Measurements from ENCODE around the gene PPM1H.

PPM1H gene

DNA sequence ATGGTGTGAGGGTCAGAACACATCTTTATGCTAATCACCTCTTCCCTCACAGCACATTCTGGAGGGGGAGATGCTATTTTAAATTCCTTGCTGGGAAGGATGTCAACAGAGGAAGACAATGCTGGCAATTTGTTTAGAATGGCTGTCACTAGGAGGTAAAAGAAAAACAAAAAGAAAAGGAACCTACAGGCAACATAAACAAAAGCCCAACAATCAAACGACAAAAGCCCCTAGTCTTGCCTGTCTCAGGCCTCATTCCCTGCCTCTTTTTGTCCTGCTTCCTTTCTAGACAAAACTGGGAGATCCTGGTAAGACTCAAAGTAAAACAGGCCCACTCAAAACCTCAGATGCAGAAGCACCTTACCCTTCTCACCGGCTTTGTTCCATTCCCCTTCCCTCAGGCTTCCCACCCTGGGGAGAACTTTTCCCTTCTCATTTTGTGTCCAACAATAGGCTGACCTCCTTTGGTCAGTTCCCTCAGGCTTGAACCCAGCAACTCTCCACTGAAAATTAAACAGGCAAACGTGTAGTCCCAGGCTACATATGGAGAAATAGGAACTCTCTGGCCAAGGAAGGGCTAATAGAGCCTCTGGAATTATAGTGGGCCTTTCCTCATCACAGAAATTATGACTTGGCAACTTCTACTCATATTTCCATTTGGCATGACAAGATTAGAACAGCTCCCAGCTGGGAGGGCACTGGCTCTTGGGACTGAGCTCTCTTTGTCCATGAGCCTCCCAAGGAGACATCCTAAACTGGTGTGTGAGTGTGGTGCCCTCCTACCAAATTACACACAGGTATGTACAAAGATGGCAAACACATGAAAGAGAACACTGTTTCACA is 275.3 kb downstream of the PPM1H start:
- no peaks in the 10 kb centered on the region for H3K9me3 ChIP-seq (ENCODE audit: low read depth, low read length)
- H3K27ac ChIP-seq: no peak overlapping the region
- H3K4me3 ChIP-seq: no peak overlapping the region
- DNase-seq (ENCODE audit: low read depth, low spot score): no peak
- H3K9ac ChIP-seq (ENCODE audit: insufficient read length): no peak overlapping the region
- no peaks in the 10 kb centered on the region for H3K36me3 ChIP-seq (ENCODE audit: insufficient read depth, low read length)
- TF ChIP-seq POLR2AphosphoS5 (IDR thresholded peaks at IDR 0.05; ENCODE audit: borderline replicate concordance, low read depth, low read length): no peak
- TF ChIP-seq EZH2 (IDR thresholded peaks at IDR 0.05): no peak
- TF ChIP-seq FOXP2 (optimal IDR thresholded peaks at IDR 0.05; ENCODE audit: control extremely low read depth, extremely low read length, insufficient read depth): no peak

DNA sequence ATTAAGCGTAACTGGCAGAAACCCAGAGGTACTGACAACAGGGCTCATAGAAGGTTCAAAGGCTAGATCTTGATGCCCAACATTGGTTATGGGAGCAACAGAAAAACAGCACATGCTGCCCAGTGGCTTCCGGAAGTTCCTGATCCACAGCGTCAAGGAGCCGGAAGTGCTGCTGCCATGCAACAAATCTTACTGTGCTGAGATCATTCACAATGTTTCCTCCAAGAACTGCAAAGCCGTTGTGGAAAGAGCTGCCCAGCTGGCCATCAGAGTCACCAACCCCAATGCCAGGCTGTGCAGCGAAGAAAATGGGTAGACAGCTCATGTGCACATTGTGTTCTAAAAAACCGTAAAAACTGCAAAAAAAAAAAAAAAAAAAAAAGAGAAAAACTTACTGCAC is 276.0 kb downstream of the PPM1H start:
- no peak overlapping the region for H3K9ac ChIP-seq (ENCODE audit: insufficient read length)
- H3K4me3 ChIP-seq: no peak overlapping the region
- TF ChIP-seq POLR2AphosphoS5 (IDR thresholded peaks at IDR 0.05; ENCODE audit: borderline replicate concordance, low read depth, low read length) (no peak), EZH2 (IDR thresholded peaks at IDR 0.05) (no peak), FOXP2 (optimal IDR thresholded peaks at IDR 0.05; ENCODE audit: control extremely low read depth, extremely low read length, insufficient read depth) (no peak)
- no peaks in the 10 kb centered on the region for H3K36me3 ChIP-seq (ENCODE audit: insufficient read depth, low read length)
- DNase-seq (ENCODE audit: low read depth, low spot score): no peak
- no peaks in the 10 kb centered on the region for H3K9me3 ChIP-seq (ENCODE audit: low read depth, low read length)
- H3K27ac ChIP-seq: no peak overlapping the region

DNA sequence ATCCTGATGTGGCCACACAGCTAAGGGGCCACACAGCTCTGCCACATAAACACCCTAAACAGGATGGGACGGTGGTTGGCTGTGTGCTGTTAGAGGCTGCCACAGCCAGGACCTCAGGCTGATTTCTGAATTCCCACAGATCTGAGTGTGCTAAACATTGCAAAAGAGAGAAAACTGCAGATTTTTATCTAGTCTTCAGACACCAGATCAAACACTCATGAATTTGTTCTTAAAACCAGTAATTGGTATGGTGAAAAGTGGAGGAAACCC is 277.7 kb downstream of the PPM1H start:
- no peaks in the 10 kb centered on the region for H3K36me3 ChIP-seq (ENCODE audit: insufficient read depth, low read length)
- no peak for DNase-seq (ENCODE audit: low read depth, low spot score)
- no peak overlapping the region for H3K4me3 ChIP-seq
- no peak overlapping the region for H3K9ac ChIP-seq (ENCODE audit: insufficient read length)
- no peaks in the 10 kb centered on the region for H3K9me3 ChIP-seq (ENCODE audit: low read depth, low read length)
- no peak overlapping the region for H3K27ac ChIP-seq
- TF ChIP-seq FOXP2 (optimal IDR thresholded peaks at IDR 0.05; ENCODE audit: control extremely low read depth, extremely low read length, insufficient read depth) (no peak), EZH2 (IDR thresholded peaks at IDR 0.05) (no peak), POLR2AphosphoS5 (IDR thresholded peaks at IDR 0.05; ENCODE audit: borderline replicate concordance, low read depth, low read length) (no peak)

DNA sequence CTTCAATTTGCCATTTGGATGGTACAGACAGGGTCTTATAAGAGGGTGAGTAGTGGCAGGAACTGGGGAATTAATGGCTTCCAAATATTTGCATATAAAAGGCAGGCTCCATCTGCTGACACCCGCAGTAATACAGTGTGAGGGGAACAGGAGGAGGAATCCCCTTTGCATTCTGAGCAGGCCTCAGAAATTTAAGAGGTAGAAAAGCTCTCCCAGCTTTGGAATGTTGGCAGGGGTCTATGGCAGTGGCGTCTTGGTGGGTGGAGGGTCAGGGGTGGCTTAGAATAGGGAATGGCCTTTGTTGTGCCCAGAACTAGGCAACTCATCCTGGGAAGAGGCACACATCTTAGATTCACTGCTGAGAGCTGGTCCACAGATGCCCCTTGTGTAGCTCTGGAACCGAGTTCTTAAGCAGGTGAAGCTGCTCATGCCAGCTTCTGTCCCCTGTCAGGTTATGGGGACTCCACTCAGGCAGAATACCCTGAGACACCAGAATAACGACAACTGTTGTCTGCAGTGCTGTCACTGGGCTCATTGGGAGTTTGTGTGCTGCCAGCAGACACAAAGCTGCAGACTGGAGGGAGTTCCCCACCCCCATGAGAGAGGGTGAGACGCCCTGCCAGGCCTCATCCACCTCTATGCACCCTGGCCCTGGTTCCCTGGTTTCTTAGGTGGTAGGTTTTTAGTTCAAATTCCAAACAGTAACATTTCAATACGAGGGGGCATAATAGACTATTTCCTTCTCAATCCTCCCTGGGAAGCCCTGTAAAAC is 278.2 kb downstream of the PPM1H start:
- Histone ChIP-seq H3K27ac (no peak overlapping the region), H3K9me3 (ENCODE audit: low read depth, low read length) (no peaks in the 10 kb centered on the region), H3K4me3 (no peak overlapping the region), H3K9ac (ENCODE audit: insufficient read length) (no peak overlapping the region), H3K36me3 (ENCODE audit: insufficient read depth, low read length) (no peaks in the 10 kb centered on the region)
- DNase-seq (ENCODE audit: low read depth, low spot score): no peak
- TF ChIP-seq POLR2AphosphoS5 (IDR thresholded peaks at IDR 0.05; ENCODE audit: borderline replicate concordance, low read depth, low read length): no peak
- no peak for TF ChIP-seq FOXP2 (optimal IDR thresholded peaks at IDR 0.05; ENCODE audit: control extremely low read depth, extremely low read length, insufficient read depth)
- no peak for TF ChIP-seq EZH2 (IDR thresholded peaks at IDR 0.05)

DNA sequence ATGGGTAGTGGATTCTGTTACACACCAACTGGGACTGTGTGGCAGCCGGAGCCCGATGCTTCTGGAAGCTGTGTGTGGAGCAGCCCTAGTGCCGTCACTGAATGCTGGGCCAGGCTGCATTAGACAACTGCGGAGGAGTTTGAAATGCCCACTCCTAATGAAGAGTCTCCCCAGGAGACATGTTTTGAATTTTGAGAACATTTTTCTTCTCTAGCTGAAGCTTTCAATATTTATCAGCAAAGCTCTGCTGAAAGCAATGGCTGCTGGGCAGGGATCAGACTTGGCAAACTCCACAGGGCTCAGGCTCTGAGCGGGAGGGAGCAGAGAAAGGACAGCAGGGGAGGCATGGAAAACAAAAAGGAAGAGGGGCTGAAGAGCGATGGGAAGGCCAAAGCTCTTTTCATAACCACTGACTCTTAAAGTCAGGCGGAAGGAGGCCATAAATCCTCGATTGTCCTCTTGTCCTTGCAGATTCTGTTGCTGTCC is 279.2 kb downstream of the PPM1H start:
- H3K4me3 ChIP-seq: no peak overlapping the region
- no peaks in the 10 kb centered on the region for H3K36me3 ChIP-seq (ENCODE audit: insufficient read depth, low read length)
- H3K27ac ChIP-seq: no peak overlapping the region
- no peak for TF ChIP-seq POLR2AphosphoS5 (IDR thresholded peaks at IDR 0.05; ENCODE audit: borderline replicate concordance, low read depth, low read length)
- no peak for TF ChIP-seq FOXP2 (optimal IDR thresholded peaks at IDR 0.05; ENCODE audit: control extremely low read depth, extremely low read length, insufficient read depth)
- no peak for TF ChIP-seq EZH2 (IDR thresholded peaks at IDR 0.05)
- no peak overlapping the region for H3K9ac ChIP-seq (ENCODE audit: insufficient read length)
- DNase-seq (ENCODE audit: low read depth, low spot score): no peak
- no peaks in the 10 kb centered on the region for H3K9me3 ChIP-seq (ENCODE audit: low read depth, low read length)

DNA sequence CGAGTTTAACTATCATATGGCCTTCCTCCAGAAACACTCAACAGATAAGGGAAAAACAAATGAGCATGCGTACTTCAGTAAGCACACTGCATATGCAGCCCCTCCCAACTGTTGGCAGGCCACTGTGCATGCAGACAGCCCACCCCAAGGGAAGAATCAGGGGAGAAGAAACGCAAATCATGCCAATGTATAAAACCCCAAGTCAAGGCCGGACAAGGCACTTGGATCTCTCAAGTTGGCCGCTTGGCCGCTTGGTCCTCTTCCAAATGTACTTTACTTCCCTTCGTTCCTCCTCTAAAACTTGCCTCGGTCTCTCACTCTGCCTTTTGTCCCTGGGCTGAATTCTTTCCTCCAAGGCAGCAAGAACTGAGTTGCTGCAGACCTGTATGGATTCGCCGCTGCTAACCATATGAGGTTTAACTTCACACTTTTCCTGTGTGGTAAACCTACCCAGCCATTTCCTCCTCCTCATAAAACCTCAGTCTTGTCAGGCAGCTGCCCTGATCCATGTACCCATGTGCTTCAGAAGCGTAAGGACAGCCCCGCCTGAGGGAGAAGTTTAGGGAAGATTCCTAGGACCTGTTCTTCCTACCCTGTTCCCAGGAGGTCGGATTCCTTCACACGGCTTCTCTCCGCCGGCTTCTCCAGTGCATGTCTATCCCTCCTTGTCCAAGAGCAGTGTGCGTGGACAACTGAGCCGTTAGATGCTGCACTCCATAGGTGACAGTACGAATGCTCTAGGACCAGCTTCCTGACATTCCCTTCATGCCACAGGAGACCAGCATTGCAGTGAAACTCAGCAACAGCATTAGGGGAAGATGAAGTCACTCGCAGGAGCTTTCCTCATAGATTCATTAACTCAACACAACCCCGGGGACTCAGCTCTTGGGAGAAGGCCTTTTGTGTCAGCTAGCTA is 280.4 kb downstream of the PPM1H start:
- Histone ChIP-seq H3K27ac (no peak overlapping the region), H3K36me3 (ENCODE audit: insufficient read depth, low read length) (no peaks in the 10 kb centered on the region), H3K9ac (ENCODE audit: insufficient read length) (no peak overlapping the region), H3K4me3 (no peak overlapping the region), H3K9me3 (ENCODE audit: low read depth, low read length) (no peaks in the 10 kb centered on the region)
- no peak for DNase-seq (ENCODE audit: low read depth, low spot score)
- TF ChIP-seq FOXP2 (optimal IDR thresholded peaks at IDR 0.05; ENCODE audit: control extremely low read depth, extremely low read length, insufficient read depth): no peak
- TF ChIP-seq EZH2 (IDR thresholded peaks at IDR 0.05): no peak
- TF ChIP-seq POLR2AphosphoS5 (IDR thresholded peaks at IDR 0.05; ENCODE audit: borderline replicate concordance, low read depth, low read length): no peak

DNA sequence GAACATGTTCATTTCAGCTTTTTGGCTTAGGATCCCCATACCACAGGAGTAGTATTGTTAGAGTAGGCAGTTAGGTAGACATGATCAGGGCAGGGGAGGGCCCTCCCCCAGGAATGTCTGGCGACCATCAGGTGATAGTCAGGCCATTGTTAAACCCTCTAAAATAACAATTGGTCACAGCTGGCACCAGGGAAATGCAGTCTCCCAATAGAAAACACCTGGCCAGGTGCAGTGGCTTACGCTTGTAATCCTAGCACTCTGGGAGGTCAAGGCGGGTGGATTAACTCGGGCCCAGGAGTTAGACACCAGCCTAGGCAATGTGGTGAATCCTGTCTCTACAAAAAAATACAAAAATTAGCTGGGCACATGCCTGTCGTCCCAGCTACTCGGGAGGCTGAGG is 281.2 kb downstream of the PPM1H start:
- H3K4me3 ChIP-seq: no peak overlapping the region
- H3K36me3 ChIP-seq (ENCODE audit: insufficient read depth, low read length): no peaks in the 10 kb centered on the region
- DNase-seq (ENCODE audit: low read depth, low spot score): no peak
- no peak overlapping the region for H3K9ac ChIP-seq (ENCODE audit: insufficient read length)
- no peak overlapping the region for H3K27ac ChIP-seq
- TF ChIP-seq FOXP2 (optimal IDR thresholded peaks at IDR 0.05; ENCODE audit: control extremely low read depth, extremely low read length, insufficient read depth) (no peak), EZH2 (IDR thresholded peaks at IDR 0.05) (no peak), POLR2AphosphoS5 (IDR thresholded peaks at IDR 0.05; ENCODE audit: borderline replicate concordance, low read depth, low read length) (no peak)
- H3K9me3 ChIP-seq (ENCODE audit: low read depth, low read length): no peaks in the 10 kb centered on the region

DNA sequence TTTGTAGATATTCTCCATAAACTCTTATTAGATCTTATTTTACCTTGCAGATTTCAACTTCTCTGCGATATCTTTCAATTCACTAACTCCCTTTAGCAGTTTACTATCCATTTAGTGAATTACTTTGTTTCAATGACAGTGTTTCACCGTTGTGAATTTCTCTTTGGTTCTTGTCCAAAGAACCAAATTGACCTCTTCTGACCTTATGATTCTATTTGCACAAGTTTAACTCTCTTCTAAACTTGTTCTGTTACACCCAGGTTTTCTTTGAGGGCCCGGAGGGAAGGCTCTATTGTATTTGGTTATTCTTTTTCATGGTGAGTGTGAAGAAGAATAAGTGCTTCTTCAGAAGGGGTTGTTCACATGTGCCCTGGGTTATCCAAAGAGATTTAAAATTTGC is 281.6 kb downstream of the PPM1H start:
- Histone ChIP-seq H3K9me3 (ENCODE audit: low read depth, low read length) (no peaks in the 10 kb centered on the region), H3K36me3 (ENCODE audit: insufficient read depth, low read length) (no peaks in the 10 kb centered on the region), H3K4me3 (no peak overlapping the region), H3K9ac (ENCODE audit: insufficient read length) (no peak overlapping the region), H3K27ac (no peak overlapping the region)
- no peak for DNase-seq (ENCODE audit: low read depth, low spot score)
- no peak for TF ChIP-seq EZH2 (IDR thresholded peaks at IDR 0.05)
- TF ChIP-seq FOXP2 (optimal IDR thresholded peaks at IDR 0.05; ENCODE audit: control extremely low read depth, extremely low read length, insufficient read depth): no peak
- TF ChIP-seq POLR2AphosphoS5 (IDR thresholded peaks at IDR 0.05; ENCODE audit: borderline replicate concordance, low read depth, low read length): no peak

Measured in SK-N-MC (cell line).